ENCODE data around the gene SLC16A12.

The SLC16A12 gene

GRCh38 chr10:89494575-89494974 is 40.8 kb downstream of the SLC16A12 start:
- no peak overlapping the region for H3K4me3 ChIP-seq (ENCODE audit: low read depth, low read length, poor library complexity, severe bottlenecking)
- no peak overlapping the region for H3K4me2 ChIP-seq (ENCODE audit: low read length)
- no peak overlapping the region for H2AFZ ChIP-seq (ENCODE audit: low read length)
- H3K27ac ChIP-seq (ENCODE audit: low read depth, low read length, poor library complexity, severe bottlenecking): no peak overlapping the region
- H3K9me2 ChIP-seq (ENCODE audit: low read depth, low read length): no peaks in the 10 kb centered on the region
- H4K20me1 ChIP-seq (ENCODE audit: insufficient read depth, low read length): no peaks in the 10 kb centered on the region
- H3K79me2 ChIP-seq (ENCODE audit: insufficient read depth, low read length): no peaks in the 10 kb centered on the region
- no peaks in the 10 kb centered on the region for H3K36me3 ChIP-seq (ENCODE audit: insufficient read depth, low read length)
- H3K27me3 ChIP-seq (ENCODE audit: insufficient read depth, low read length): no peaks in the 10 kb centered on the region; the same call in 1 of the 2 replicates
- no peaks in the 10 kb centered on the region for H3F3A ChIP-seq (ENCODE audit: insufficient read depth, low read length)
- TF ChIP-seq, protein P1, sequence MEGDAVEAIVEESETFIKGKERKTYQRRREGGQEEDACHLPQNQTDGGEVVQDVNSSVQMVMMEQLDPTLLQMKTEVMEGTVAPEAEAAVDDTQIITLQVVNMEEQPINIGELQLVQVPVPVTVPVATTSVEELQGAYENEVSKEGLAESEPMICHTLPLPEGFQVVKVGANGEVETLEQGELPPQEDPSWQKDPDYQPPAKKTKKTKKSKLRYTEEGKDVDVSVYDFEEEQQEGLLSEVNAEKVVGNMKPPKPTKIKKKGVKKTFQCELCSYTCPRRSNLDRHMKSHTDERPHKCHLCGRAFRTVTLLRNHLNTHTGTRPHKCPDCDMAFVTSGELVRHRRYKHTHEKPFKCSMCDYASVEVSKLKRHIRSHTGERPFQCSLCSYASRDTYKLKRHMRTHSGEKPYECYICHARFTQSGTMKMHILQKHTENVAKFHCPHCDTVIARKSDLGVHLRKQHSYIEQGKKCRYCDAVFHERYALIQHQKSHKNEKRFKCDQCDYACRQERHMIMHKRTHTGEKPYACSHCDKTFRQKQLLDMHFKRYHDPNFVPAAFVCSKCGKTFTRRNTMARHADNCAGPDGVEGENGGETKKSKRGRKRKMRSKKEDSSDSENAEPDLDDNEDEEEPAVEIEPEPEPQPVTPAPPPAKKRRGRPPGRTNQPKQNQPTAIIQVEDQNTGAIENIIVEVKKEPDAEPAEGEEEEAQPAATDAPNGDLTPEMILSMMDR (IDR thresholded peaks at IDR 0.05; ENCODE audit: low read length): no peak
- TF ChIP-seq EZH2 (IDR thresholded peaks at IDR 0.05; ENCODE audit: borderline replicate concordance, low read length): no peak
- H3K9ac ChIP-seq (ENCODE audit: low read length): no peak overlapping the region
- H3K4me1 ChIP-seq (ENCODE audit: insufficient read depth, low read length, severe bottlenecking): no peaks in the 10 kb centered on the region
- no peaks in the 10 kb centered on the region for H3K9me3 ChIP-seq (ENCODE audit: low read length)

DNA sequence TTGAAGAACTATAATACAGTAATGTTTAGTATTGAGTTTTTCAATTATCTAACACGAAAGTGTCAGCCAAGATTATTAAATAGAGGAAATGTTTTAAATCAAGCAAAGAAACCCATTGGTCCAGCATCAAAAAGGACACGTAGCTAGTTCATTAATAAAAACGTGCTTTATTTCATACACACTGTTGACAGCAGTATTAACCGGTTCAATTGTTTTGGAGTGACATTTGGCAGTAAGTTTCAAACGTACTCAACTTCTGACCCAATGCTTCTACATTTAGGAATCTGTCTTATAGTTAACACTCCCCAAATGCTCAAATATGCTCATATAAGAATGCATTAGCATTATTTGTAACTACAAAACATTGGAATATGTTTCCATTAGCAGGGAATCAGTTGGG is 41.3 kb downstream of the SLC16A12 start:
- no peak for TF ChIP-seq EZH2 (IDR thresholded peaks at IDR 0.05; ENCODE audit: borderline replicate concordance, low read length)
- TF ChIP-seq, protein P1 (IDR thresholded peaks at IDR 0.05; ENCODE audit: low read length): no peak
- H3K79me2 ChIP-seq (ENCODE audit: insufficient read depth, low read length): no peaks in the 10 kb centered on the region

GRCh38 chr10:89491932-89492331 is 43.5 kb downstream of the SLC16A12 start:
- H3K4me2 ChIP-seq (ENCODE audit: low read length): no peak overlapping the region
- no peaks in the 10 kb centered on the region for H3K9me3 ChIP-seq (ENCODE audit: low read length)
- no peak overlapping the region for H2AFZ ChIP-seq (ENCODE audit: low read length)
- H3K27me3 ChIP-seq (ENCODE audit: insufficient read depth, low read length): no peaks in the 10 kb centered on the region; the same call in 1 of the 2 replicates
- no peaks in the 10 kb centered on the region for H3K9me2 ChIP-seq (ENCODE audit: low read depth, low read length)
- no peaks in the 10 kb centered on the region for H3K4me1 ChIP-seq (ENCODE audit: insufficient read depth, low read length, severe bottlenecking)
- no peaks in the 10 kb centered on the region for H3K79me2 ChIP-seq (ENCODE audit: insufficient read depth, low read length)
- H3K36me3 ChIP-seq (ENCODE audit: insufficient read depth, low read length): no peaks in the 10 kb centered on the region
- TF ChIP-seq, protein P1 (IDR thresholded peaks at IDR 0.05; ENCODE audit: low read length): no peak
- no peak for TF ChIP-seq EZH2 (IDR thresholded peaks at IDR 0.05; ENCODE audit: borderline replicate concordance, low read length)
- no peak overlapping the region for H3K27ac ChIP-seq (ENCODE audit: low read depth, low read length, poor library complexity, severe bottlenecking)
- H3K9ac ChIP-seq (ENCODE audit: low read length): no peak overlapping the region
- H3F3A ChIP-seq (ENCODE audit: insufficient read depth, low read length): no peaks in the 10 kb centered on the region
- H4K20me1 ChIP-seq (ENCODE audit: insufficient read depth, low read length): no peaks in the 10 kb centered on the region
- no peak overlapping the region for H3K4me3 ChIP-seq (ENCODE audit: low read depth, low read length, poor library complexity, severe bottlenecking)

More for the DNA sequence above, 41.3 kb downstream of the SLC16A12 start:
- Histone ChIP-seq H3K27me3 (ENCODE audit: insufficient read depth, low read length) (no peaks in the 10 kb centered on the region; the same call in 1 of the 2 replicates), H2AFZ (ENCODE audit: low read length) (no peak overlapping the region), H3F3A (ENCODE audit: insufficient read depth, low read length) (no peaks in the 10 kb centered on the region), H3K4me1 (ENCODE audit: insufficient read depth, low read length, severe bottlenecking) (no peaks in the 10 kb centered on the region), H3K36me3 (ENCODE audit: insufficient read depth, low read length) (no peaks in the 10 kb centered on the region), H3K27ac (ENCODE audit: low read depth, low read length, poor library complexity, severe bottlenecking) (no peak overlapping the region), H3K4me2 (ENCODE audit: low read length) (no peak overlapping the region), H3K9me2 (ENCODE audit: low read depth, low read length) (no peaks in the 10 kb centered on the region), H3K9ac (ENCODE audit: low read length) (no peak overlapping the region), H3K9me3 (ENCODE audit: low read length) (no peaks in the 10 kb centered on the region), H4K20me1 (ENCODE audit: insufficient read depth, low read length) (no peaks in the 10 kb centered on the region), H3K4me3 (ENCODE audit: low read depth, low read length, poor library complexity, severe bottlenecking) (no peak overlapping the region)

All from OCI-LY1 (cell line).